ENCODE measurements around the gene NPIPA2.
"Not testable (repeated sequence)": the region's sequence is repeated elsewhere in the genome, so short reads cannot be mapped to it uniquely, and the experiment has no call there.

The NPIPA2 gene

GRCh38 chr16:14742273-14743128, at the start of gene NPIPA2:
NPIPA2 (plus strand) TSS chr16:14742533; CDS start chr16:14748066, 5,533 bp downstream.
- DNase-seq, result not testable (repeated sequence)

GRCh38 chr16:14694129-14694528, 48.2 kb upstream of the NPIPA2 start, which contains the start of gene PLA2G10:
PLA2G10 (minus strand) TSS chr16:14694308; CDS start chr16:14694229, 79 bp downstream.
- not testable (repeated sequence) for DNase-seq

GRCh38 chr16:14701859-14702258, 40.5 kb upstream of the NPIPA2 start:
- DNase-seq, result not testable (repeated sequence)

- not testable (repeated sequence) for DNase-seq
Observed at GRCh38 chr16:14702672-14703071, 39.7 kb upstream of the NPIPA2 start.

- DNase-seq, result not testable (repeated sequence)
Observed at GRCh38 chr16:14703156-14704011, 38.9 kb upstream of the NPIPA2 start, which contains the start of gene NPIPA3. NPIPA3 (plus strand) TSS chr16:14703411; CDS start chr16:14708944, 5,533 bp downstream.

- not testable (repeated sequence) for DNase-seq
Observed at GRCh38 chr16:14733233-14733632, 9.1 kb upstream of the NPIPA2 start.

GRCh38 chr16:14740832-14741385, 1.4 kb upstream of the NPIPA2 start:
- DNase-seq, result not testable (repeated sequence)

GRCh38 chr16:14741794-14742193, 539 bp upstream of the NPIPA2 start:
- not testable (repeated sequence) for DNase-seq

GRCh38 chr16:14773654-14774053, 31.3 kb downstream of the NPIPA2 start:
- DNase-seq, result not testable (repeated sequence)

GRCh38 chr16:14775624-14776023, 33.3 kb downstream of the NPIPA2 start:
- DNase-seq, result not testable (repeated sequence)

GRCh38 chr16:14776763-14777162, 34.4 kb downstream of the NPIPA2 start:
- DNase-seq, result not testable (repeated sequence)

- DNase-seq, result not testable (repeated sequence)
Observed at GRCh38 chr16:14779368-14779877, 37.1 kb downstream of the NPIPA2 start.

GRCh38 chr16:14786180-14786579, 43.8 kb downstream of the NPIPA2 start:
- not testable (repeated sequence) for DNase-seq

GRCh38 chr16:14789577-14789976, 47.2 kb downstream of the NPIPA2 start:
- DNase-seq, result not testable (repeated sequence)

- not testable (repeated sequence) for DNase-seq
Observed at GRCh38 chr16:14790320-14790956, 48.1 kb downstream of the NPIPA2 start.

GRCh38 chr16:14792914-14793313, 50.6 kb downstream of the NPIPA2 start:
- DNase-seq, result not testable (repeated sequence)

GRCh38 chr16:14797558-14797957, 55.2 kb downstream of the NPIPA2 start:
- not testable (repeated sequence) for DNase-seq

- DNase-seq, result not testable (repeated sequence)
Observed at GRCh38 chr16:14803577-14803976, 61.2 kb downstream of the NPIPA2 start.

- DNase-seq, result not testable (repeated sequence)
Observed at GRCh38 chr16:14807184-14807678, 64.9 kb downstream of the NPIPA2 start.

- not testable (repeated sequence) for DNase-seq
Observed at GRCh38 chr16:14813890-14814289, 71.6 kb downstream of the NPIPA2 start.
